Activated CD4-positive, alpha-beta memory T cell treated with anti-CD3 and anti-CD28 coated beads, Interleukin-2, amount 10 ng/mL, durations not matched to agents 7 days and 5 days (primary cell): ENCODE results near the gene AADAC. TPM values are rescaled to one million over a fixed set of nuclear protein-coding genes. Genes with fewer than 3 reads are reported as not detected.
"Not testable (repeated sequence)": the region's sequence is repeated elsewhere in the genome, so short reads cannot be mapped to it uniquely, and the experiment has no call there.

Experiments used
- CTCF ChIA-PET: fragments of 350-600 bp; sonication (Branson Sonifier 250); formaldehyde crosslinking; loops from one replicate; lab custom pipeline; 2021; ENCODE audit warnings: antibody characterized with exemption, inconsistent platforms; lab: Charles Lee
- POLR2A ChIA-PET: fragments of 350-600 bp; sonication (Branson Sonifier 250); formaldehyde crosslinking; loops from one replicate; lab custom pipeline; 2021; ENCODE audit warnings: antibody characterized with exemption; lab: Charles Lee
- DNase-seq: peaks from one replicate; pipeline ENCODE4 v3.0.0-alpha.2; 2020
- H3K27ac Mint-ChIP-seq: one replicate; pipeline ENCODE4 v1.8.0; 2021; ENCODE audit warnings: mild to moderate bottlenecking, mixed read lengths
- H3K27me3 Mint-ChIP-seq: one replicate; pipeline ENCODE4 v1.8.0; 2021; ENCODE audit warnings: mixed read lengths
- H3K36me3 Mint-ChIP-seq: one replicate; pipeline ENCODE4 v1.8.0; 2021; ENCODE audit warnings: low read depth, mixed read lengths
- H3K4me1 Mint-ChIP-seq: one replicate; pipeline ENCODE4 v1.8.0; 2021; ENCODE audit warnings: mixed read lengths
- H3K4me3 Mint-ChIP-seq: one replicate; pipeline ENCODE4 v1.8.0; 2021; ENCODE audit warnings: mild to moderate bottlenecking, mixed read lengths
- H3K9me3 Mint-ChIP-seq: one replicate; pipeline ENCODE4 v1.8.0; 2021; ENCODE audit warnings: mixed read lengths
- total RNA-seq, 2 experiments: library from RNA; stranded (reverse); gene quantifications; one replicate each; pipeline ENCODE4 v1.2.3, GENCODE V29; 2021

The AADAC gene
- total RNA-seq: not detected

DNA sequence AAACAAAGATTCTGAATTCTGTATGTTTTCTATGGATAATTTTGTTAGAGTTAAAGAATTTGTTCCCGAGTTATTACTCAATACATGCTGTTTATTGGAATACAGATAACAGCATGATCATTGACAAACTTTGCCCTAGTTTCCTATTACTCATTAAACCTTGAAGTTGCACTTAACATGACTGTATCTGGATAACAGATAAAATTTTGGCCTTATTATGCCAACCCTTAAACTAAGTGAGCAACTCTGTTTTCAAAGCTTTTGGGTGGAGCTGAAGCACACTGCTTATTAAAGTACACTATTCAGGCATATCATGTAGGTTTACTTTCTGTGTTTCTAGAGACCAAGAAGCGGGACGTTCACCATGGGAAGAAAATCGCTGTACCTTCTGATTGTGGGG lies at the start of gene AADAC:
AADAC (plus strand) TSS at position 318 of the 400 bp plus-strand sequence; CDS start at position 365, 47 bp downstream.
- Mint-ChIP-seq H3K4me1 (no peaks in the 10 kb centered on the region), H3K36me3 (no peaks in the 10 kb centered on the region), H3K4me3 (no peak within 1 kb of the TSS), H3K27me3 (peaks cover 22% of the 10 kb centered on the region), H3K9me3 (peaks cover 1% of the 10 kb centered on the region), H3K27ac (no peak within 1 kb of the TSS)
- CTCF ChIA-PET: no interaction called here
- no peak for DNase-seq
- POLR2A ChIA-PET: no interaction called here

- H3K27ac Mint-ChIP-seq, H3K36me3 Mint-ChIP-seq, DNase-seq, CTCF ChIA-PET, POLR2A ChIA-PET, H3K4me3 Mint-ChIP-seq, H3K27me3 Mint-ChIP-seq, H3K4me1 Mint-ChIP-seq, H3K9me3 Mint-ChIP-seq: not testable (repeated sequence)
These were observed 49.2 kb upstream of the AADAC start for GRCh38 chr3:151764699-151765098.

DNA sequence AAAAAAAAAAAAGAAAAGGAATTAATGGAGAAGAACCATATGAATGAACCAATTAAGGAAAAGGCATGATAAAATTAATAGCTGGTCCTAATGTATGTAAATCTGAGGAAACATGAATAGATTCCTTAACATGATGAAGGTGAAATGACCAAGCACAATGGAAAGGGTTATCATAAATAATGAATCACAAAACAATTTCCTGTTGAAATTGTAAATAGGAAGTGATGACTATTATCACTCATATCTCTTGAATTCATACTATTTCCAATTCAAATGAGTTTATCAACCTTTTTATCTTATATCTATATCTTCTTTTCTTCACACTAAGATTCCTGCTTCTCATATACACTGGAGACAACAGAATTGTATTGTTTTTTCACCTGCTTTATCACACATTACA lies 48.2 kb upstream of the AADAC start:
- Mint-ChIP-seq H3K9me3 (no peaks in the 10 kb centered on the region), H3K4me1 (no peaks in the 10 kb centered on the region), H3K27ac (no peak overlapping the region), H3K27me3 (peaks cover 3% of the 10 kb centered on the region), H3K4me3 (no peak overlapping the region), H3K36me3 (no peaks in the 10 kb centered on the region)
- ChIA-PET CTCF (no interaction called here), POLR2A (no interaction called here)
- no peak for DNase-seq

- DNase-seq: no peak
- Mint-ChIP-seq H3K9me3 (no peaks in the 10 kb centered on the region), H3K27ac (no peak overlapping the region), H3K4me3 (no peak overlapping the region), H3K36me3 (no peaks in the 10 kb centered on the region), H3K4me1 (no peaks in the 10 kb centered on the region), H3K27me3 (peaks cover 3% of the 10 kb centered on the region)
- ChIA-PET CTCF (no interaction called here), POLR2A (no interaction called here)
These were observed 47.5 kb upstream of the AADAC start for GRCh38 chr3:151766454-151766853.

DNA sequence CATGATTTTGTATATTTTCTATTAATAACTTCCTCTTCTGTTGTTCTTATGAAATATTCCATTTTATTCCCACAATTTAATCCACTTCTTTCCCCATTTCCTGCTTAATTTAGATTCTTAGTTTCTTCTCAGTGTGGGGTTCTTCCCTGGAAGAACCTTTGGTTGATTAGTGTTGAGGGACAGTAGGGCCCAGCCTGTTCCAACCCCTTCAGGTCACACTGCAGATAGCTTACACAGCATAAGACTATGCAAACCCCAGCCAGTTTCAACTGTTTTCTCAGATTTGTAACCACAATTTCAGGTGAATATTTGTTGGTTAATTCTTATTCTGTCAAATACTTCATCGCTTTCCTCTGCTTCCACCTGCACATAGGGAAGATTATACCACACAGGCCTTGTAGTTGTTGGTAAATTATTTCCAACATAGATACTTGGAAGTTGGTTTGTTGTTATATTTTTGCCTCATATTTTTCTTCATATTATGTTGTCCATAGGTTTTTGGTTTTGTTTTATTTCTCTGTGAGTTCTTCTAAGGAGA lies 45.5 kb upstream of the AADAC start:
- Mint-ChIP-seq H3K36me3 (no peaks in the 10 kb centered on the region), H3K9me3 (no peaks in the 10 kb centered on the region), H3K4me1 (no peaks in the 10 kb centered on the region), H3K27me3 (peaks cover 3% of the 10 kb centered on the region), H3K4me3 (no peak overlapping the region), H3K27ac (no peak overlapping the region)
- no peak for DNase-seq
- POLR2A ChIA-PET: no interaction called here
- CTCF ChIA-PET: no interaction called here

GRCh38 chr3:151769175-151769574 lies 44.7 kb upstream of the AADAC start:
- no peaks in the 10 kb centered on the region for H3K36me3 Mint-ChIP-seq
- POLR2A ChIA-PET: no interaction called here
- H3K4me3 Mint-ChIP-seq: no peak overlapping the region
- no peak overlapping the region for H3K27ac Mint-ChIP-seq
- CTCF ChIA-PET: no interaction called here
- H3K9me3 Mint-ChIP-seq: no peaks in the 10 kb centered on the region
- peaks cover 4% of the 10 kb centered on the region for H3K27me3 Mint-ChIP-seq
- H3K4me1 Mint-ChIP-seq: no peaks in the 10 kb centered on the region
- DNase-seq: no peak

GRCh38 chr3:151770956-151771355 lies 43.0 kb upstream of the AADAC start:
- Mint-ChIP-seq H3K27ac (no peak overlapping the region), H3K4me1 (no peaks in the 10 kb centered on the region), H3K9me3 (no peaks in the 10 kb centered on the region), H3K27me3 (peaks cover 8% of the 10 kb centered on the region), H3K36me3 (no peaks in the 10 kb centered on the region), H3K4me3 (no peak overlapping the region)
- ChIA-PET CTCF (interaction anchor here (1.0 kb wide), 1 partner anchor 14 kb away, joined by 3 read pairs; no protein-coding TSS in a partner anchor), POLR2A (no interaction called here)
- DNase-seq: no peak

DNA sequence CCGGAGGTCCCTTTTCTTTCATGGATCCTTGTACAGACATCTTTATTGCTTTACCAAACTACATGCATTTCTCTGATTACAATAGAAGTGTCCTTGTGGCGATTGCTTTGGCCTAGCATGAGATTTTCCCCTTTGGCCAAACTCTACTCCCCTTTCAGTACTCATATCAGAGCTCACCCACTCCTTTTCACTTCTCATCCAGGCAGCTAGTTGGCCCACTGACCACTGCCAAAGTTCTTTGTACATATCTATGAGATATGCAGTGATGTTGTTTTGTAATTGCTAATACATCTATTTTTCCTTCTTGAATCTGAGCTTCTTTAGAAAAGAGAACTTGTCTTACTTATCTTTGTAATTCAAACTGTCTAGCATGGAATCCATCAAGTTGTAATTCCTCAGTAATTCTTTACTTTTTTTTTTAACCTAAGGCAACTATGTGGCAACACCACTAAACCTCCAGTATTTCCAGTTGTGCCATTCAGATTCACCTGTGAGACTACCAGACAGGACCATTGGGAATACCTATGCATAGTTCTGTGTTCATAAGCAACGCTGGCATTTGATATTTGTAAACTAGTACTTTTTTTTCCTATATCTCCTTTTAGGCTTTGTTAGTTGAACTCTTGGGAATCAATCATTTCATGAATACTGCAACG lies 41.0 kb upstream of the AADAC start:
- H3K4me1 Mint-ChIP-seq: no peaks in the 10 kb centered on the region
- CTCF ChIA-PET: no interaction called here

GRCh38 chr3:151774235-151774634 lies 39.7 kb upstream of the AADAC start:
- CTCF ChIA-PET: no interaction called here
- Mint-ChIP-seq H3K27me3 (peaks cover 5% of the 10 kb centered on the region), H3K36me3 (no peaks in the 10 kb centered on the region), H3K4me1 (no peaks in the 10 kb centered on the region), H3K9me3 (no peaks in the 10 kb centered on the region), H3K4me3 (no peak overlapping the region), H3K27ac (no peak overlapping the region)
- no peak for DNase-seq
- POLR2A ChIA-PET: no interaction called here

More for the DNA sequence above, 41.0 kb upstream of the AADAC start:
- DNase-seq: no peak
- no peaks in the 10 kb centered on the region for H3K36me3 Mint-ChIP-seq
- no peak overlapping the region for H3K4me3 Mint-ChIP-seq
- POLR2A ChIA-PET: interaction anchor here (0.6 kb wide), 1 partner anchor 244 kb away, joined by 3 read pairs; no protein-coding TSS in a partner anchor
- H3K9me3 Mint-ChIP-seq: no peaks in the 10 kb centered on the region
- H3K27me3 Mint-ChIP-seq: peaks cover 5% of the 10 kb centered on the region
- H3K27ac Mint-ChIP-seq: no peak overlapping the region

DNA sequence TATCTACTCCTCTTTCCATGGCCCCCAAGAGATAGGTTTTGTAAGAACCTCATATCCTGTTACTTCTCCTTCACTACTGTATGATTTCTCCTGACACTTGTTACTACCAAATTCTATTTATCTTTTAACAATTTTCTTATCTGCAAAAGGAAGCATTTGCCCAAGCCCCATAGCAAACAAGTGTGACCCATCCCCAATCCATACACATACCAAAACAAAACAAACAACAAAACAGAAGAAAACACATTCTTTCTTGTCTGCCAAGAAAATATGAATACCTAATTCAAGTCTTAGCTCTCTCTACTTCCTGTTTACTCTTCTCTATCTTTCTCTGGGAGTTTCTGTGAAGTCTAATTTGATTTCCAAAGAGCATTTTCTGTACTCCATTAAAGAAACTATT lies 39.0 kb upstream of the AADAC start:
- no peaks in the 10 kb centered on the region for H3K9me3 Mint-ChIP-seq
- DNase-seq: no peak
- CTCF ChIA-PET: no interaction called here

DNA sequence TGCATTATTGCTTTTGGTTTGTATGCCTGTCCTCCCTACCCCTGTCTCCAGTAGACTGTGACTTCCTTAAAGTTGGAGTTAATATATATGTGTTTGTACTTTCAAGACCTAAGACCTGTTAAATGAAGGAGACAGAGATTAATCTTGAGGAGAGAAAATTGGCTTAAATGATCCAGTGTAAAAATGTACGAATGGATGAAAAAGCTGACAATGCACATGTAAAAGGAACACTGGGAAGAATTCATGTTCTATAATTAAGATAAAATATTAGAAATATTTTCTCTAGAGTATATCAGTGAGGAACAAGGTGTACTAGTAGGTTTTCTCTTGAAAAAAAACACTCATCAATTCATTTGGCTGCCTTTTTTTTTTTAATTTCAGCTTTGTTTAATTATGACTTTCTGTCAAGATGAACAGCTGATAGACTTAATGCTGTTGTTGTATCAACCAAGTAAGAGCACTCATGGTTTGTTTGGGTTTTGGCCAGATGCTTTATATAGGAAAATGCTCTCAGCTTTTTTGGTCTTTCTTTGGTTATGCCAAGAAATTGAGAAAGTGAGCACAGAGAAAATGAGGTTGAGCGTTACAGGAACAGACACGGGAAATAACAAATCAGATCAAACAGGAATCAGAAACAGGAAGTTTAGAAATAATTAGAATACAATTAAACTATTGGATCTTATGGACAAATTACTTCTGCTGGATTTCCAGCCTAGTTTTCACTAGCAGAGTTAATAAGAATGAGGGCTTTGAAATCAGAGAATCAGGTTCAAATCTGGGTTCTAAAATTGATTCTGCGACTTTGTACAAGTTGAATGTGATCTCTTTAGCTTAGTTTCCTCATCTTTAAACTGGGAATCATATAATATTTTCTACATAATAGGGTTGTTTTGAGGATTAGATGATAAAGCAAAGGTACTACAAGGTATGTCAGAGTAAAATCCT lies 38.3 kb upstream of the AADAC start:
- CTCF ChIA-PET: no interaction called here
- POLR2A ChIA-PET: no interaction called here
- no peaks in the 10 kb centered on the region for H3K36me3 Mint-ChIP-seq
- peaks cover 5% of the 10 kb centered on the region for H3K27me3 Mint-ChIP-seq
- no peak overlapping the region for H3K4me3 Mint-ChIP-seq
- H3K27ac Mint-ChIP-seq: no peak overlapping the region
- H3K4me1 Mint-ChIP-seq: no peaks in the 10 kb centered on the region
- H3K9me3 Mint-ChIP-seq: no peaks in the 10 kb centered on the region
- DNase-seq: no peak

More for the DNA sequence above, 39.0 kb upstream of the AADAC start:
- POLR2A ChIA-PET: no interaction called here
- Mint-ChIP-seq H3K4me3 (no peak overlapping the region), H3K4me1 (no peaks in the 10 kb centered on the region), H3K27me3 (peaks cover 5% of the 10 kb centered on the region), H3K36me3 (no peaks in the 10 kb centered on the region), H3K27ac (no peak overlapping the region)

- ChIA-PET CTCF (no interaction called here), POLR2A (no interaction called here)
- Mint-ChIP-seq H3K36me3 (no peaks in the 10 kb centered on the region), H3K27me3 (peaks cover 5% of the 10 kb centered on the region), H3K4me1 (no peaks in the 10 kb centered on the region), H3K27ac (no peak overlapping the region), H3K4me3 (no peak overlapping the region), H3K9me3 (no peaks in the 10 kb centered on the region)
- no peak for DNase-seq
These were observed 37.6 kb upstream of the AADAC start for GRCh38 chr3:151776259-151776740.

DNA sequence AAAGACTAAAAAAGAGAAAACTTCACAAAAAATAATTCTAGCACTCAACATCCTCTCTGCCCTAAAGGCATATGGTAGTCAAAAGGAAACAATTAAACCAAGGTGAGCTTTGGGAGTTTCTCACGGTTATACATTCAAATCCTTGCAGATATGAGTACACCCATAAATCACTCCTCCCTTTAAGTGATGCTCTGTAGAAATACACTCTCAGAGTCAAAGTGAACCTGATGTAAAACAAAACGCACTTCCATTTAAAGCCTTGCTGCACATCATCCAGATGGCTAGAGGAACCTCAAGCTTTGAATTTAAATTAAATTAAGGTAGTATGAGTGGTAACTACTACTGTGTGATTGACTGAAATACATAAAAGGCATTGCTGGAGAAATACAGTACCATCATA lies 36.0 kb upstream of the AADAC start:
- H3K9me3 Mint-ChIP-seq: no peaks in the 10 kb centered on the region
- no peak overlapping the region for H3K27ac Mint-ChIP-seq
- peaks cover 5% of the 10 kb centered on the region for H3K27me3 Mint-ChIP-seq
- H3K4me3 Mint-ChIP-seq: no peak overlapping the region
- no peaks in the 10 kb centered on the region for H3K36me3 Mint-ChIP-seq
- no peak for DNase-seq
- CTCF ChIA-PET: no interaction called here
- POLR2A ChIA-PET: no interaction called here
- no peaks in the 10 kb centered on the region for H3K4me1 Mint-ChIP-seq
